ENCODE results near the gene ARHGAP18. TPM values are rescaled to one million over a fixed set of nuclear protein-coding genes. Genes with fewer than 3 reads are reported as not detected.

The ARHGAP18 gene
- 3.1 to 5.2 TPM (median 3.8 TPM) in 5 replicates for total RNA-seq (2022; extraction: Qiagen RNA extraction; ENCODE audit: low read depth)

GRCh38 chr6:129709769-129710449 is at the start of gene ARHGAP18:
ARHGAP18 (minus strand) TSS chr6:129710177; CDS start chr6:129710136, 41 bp downstream.

Other genes starting within 250 kb of the ARHGAP18 start
- not detected in 5 replicates for gene TMEM244, start 151.1 kb upstream of the ARHGAP18 start, total RNA-seq (2022; extraction: Qiagen RNA extraction; ENCODE audit: low read depth)

Measured in A549 treated with RU486 at 1 μM for 4 hours (cell line).